Measurements from ENCODE around the gene PER2. TPM values are rescaled to one million over a fixed set of nuclear protein-coding genes. Genes with fewer than 3 reads are reported as not detected.

PER2 gene
- total RNA-seq, 1 experiment from 2014 or later, result 6.6 TPM

GRCh38 chr2:238247841-238248453, 40.5 kb downstream of the PER2 start:
- no peak for ATAC-seq
- Mint-ChIP-seq H3K27me3 (ENCODE audit: low read depth) (no peaks in the 10 kb centered on the region), H3K4me3 (no peak overlapping the region), H3K9me3 (no peaks in the 10 kb centered on the region), H3K27ac (no peak overlapping the region), H3K4me1 (peaks cover 10% of the 10 kb centered on the region), H3K36me3 (peaks cover 5% of the 10 kb centered on the region; the same call in 1 of the 2 replicates)
- DNase-seq (ENCODE audit: low spot score), result no peak
- TF ChIP-seq NR1H2 (CRISPR knock-in tag; IDR thresholded peaks at IDR 0.05) (no peak), ZSCAN18 (CRISPR knock-in tag; IDR thresholded peaks at IDR 0.05) (no peak), IRF2 (CRISPR knock-in tag; IDR thresholded peaks at IDR 0.05; ENCODE audit: borderline replicate concordance, low read depth) (no peak), AFF4 (CRISPR knock-in tag; IDR thresholded peaks at IDR 0.05; ENCODE audit: borderline replicate concordance) (no peak), HMGXB4 (CRISPR knock-in tag; IDR thresholded peaks at IDR 0.05) (no peak), ERG (CRISPR knock-in tag; IDR thresholded peaks at IDR 0.05) (no peak), ATF2 (CRISPR knock-in tag; IDR thresholded peaks at IDR 0.05; ENCODE audit: borderline replicate concordance, low read depth) (no peak), ESRRA (CRISPR knock-in tag; IDR thresholded peaks at IDR 0.05; ENCODE audit: borderline replicate concordance) (no peak), TP53 (CRISPR knock-in tag; IDR thresholded peaks at IDR 0.05) (no peak), PRRX2 (CRISPR knock-in tag; IDR thresholded peaks at IDR 0.05) (no peak), ATF1 (CRISPR knock-in tag; IDR thresholded peaks at IDR 0.05) (no peak), ZNF671 (CRISPR knock-in tag; IDR thresholded peaks at IDR 0.05) (no peak), ZBTB21 (CRISPR knock-in tag; IDR thresholded peaks at IDR 0.05; ENCODE audit: borderline replicate concordance) (no peak), TEAD1 (CRISPR knock-in tag; IDR thresholded peaks at IDR 0.05) (no peak), TCF7 (CRISPR knock-in tag; IDR thresholded peaks at IDR 0.05; ENCODE audit: low read depth) (no peak), PRDM15 (CRISPR knock-in tag; IDR thresholded peaks at IDR 0.05) (no peak), CTCF (IDR thresholded peaks at IDR 0.05) (no peak), TEAD4 (CRISPR knock-in tag; IDR thresholded peaks at IDR 0.05) (no peak), ZNF121 (CRISPR knock-in tag; IDR thresholded peaks at IDR 0.05) (no peak), RORB (CRISPR knock-in tag; IDR thresholded peaks at IDR 0.05) (no peak)
- ChIA-PET POLR2A (no interaction called here), CTCF (interaction anchor here (2.4 kb wide), 1 partner anchor 16 kb away, joined by 14 read pairs; no protein-coding TSS in a partner anchor)
